ENCODE results near the gene SPOUT1. TPM values are rescaled to one million over a fixed set of nuclear protein-coding genes. Genes with fewer than 3 reads are reported as not detected.

The SPOUT1 gene
- total RNA-seq, 3 donors from 2014 or later (not counting 1 experiment from before 2014, with no cell fraction given) = 35.8 to 49.2 (median 40.1) TPM

DNA sequence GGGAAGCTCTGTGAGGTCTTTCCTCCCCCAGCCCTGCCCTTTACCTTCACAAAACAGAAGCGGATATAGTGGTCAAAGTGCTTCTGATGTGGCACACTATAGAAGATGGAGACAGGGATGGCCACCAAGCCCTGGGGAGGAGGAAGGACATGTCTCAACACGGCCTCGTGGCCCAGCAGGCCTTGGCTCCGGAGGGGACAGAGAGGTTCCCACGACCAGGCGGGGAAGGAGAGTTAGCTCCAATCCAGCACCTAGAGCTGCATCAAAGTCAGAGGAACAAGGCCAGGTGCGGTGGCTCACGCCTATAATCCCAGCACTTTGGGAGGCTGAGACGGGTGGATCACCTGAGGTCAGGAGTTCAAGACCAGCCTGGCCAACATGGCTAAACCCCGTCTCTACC, 4.1 kb upstream of the SPOUT1 start:
- intact Hi-C loops (cut with micrococcal nuclease) = no loop called here
- H3K4me1 Mint-ChIP-seq = peaks cover 13% of the 10 kb centered on the region in 2 donors
- H3K36me3 Mint-ChIP-seq = no peaks in the 10 kb centered on the region
- Histone ChIP-seq H3K4me3 (ENCODE audit: low read length) (no peak overlapping the region), H3K27me3 (ENCODE audit: control insufficient read depth, insufficient read depth, low read length) (no peaks in the 10 kb centered on the region), H3K9me3 (ENCODE audit: control insufficient read depth, insufficient read depth, low read length) (no peaks in the 10 kb centered on the region), H3K4me1 (ENCODE audit: control insufficient read depth, insufficient read depth, low read length) (peaks cover 15% of the 10 kb centered on the region), H3K36me3 (ENCODE audit: control insufficient read depth, insufficient read depth, low read length) (no peaks in the 10 kb centered on the region), H3K27ac (ENCODE audit: low read length) (no peak overlapping the region)
- 98% methylated on average over 10 of the region's 10 CpGs for WGBS (ENCODE audit: insufficient coverage)
- no peak for DNase-seq
- no peaks in the 10 kb centered on the region for H3K9me3 Mint-ChIP-seq
- no peak overlapping the region for H3K27ac Mint-ChIP-seq
- no peak overlapping the region for H3K4me3 Mint-ChIP-seq
- no peaks in the 10 kb centered on the region for H3K27me3 Mint-ChIP-seq (ENCODE audit: low read depth in 2 of 2)
- ATAC-seq = no peak
- TF ChIP-seq, protein P1, sequence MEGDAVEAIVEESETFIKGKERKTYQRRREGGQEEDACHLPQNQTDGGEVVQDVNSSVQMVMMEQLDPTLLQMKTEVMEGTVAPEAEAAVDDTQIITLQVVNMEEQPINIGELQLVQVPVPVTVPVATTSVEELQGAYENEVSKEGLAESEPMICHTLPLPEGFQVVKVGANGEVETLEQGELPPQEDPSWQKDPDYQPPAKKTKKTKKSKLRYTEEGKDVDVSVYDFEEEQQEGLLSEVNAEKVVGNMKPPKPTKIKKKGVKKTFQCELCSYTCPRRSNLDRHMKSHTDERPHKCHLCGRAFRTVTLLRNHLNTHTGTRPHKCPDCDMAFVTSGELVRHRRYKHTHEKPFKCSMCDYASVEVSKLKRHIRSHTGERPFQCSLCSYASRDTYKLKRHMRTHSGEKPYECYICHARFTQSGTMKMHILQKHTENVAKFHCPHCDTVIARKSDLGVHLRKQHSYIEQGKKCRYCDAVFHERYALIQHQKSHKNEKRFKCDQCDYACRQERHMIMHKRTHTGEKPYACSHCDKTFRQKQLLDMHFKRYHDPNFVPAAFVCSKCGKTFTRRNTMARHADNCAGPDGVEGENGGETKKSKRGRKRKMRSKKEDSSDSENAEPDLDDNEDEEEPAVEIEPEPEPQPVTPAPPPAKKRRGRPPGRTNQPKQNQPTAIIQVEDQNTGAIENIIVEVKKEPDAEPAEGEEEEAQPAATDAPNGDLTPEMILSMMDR (IDR thresholded peaks at IDR 0.05) = no peak

DNA sequence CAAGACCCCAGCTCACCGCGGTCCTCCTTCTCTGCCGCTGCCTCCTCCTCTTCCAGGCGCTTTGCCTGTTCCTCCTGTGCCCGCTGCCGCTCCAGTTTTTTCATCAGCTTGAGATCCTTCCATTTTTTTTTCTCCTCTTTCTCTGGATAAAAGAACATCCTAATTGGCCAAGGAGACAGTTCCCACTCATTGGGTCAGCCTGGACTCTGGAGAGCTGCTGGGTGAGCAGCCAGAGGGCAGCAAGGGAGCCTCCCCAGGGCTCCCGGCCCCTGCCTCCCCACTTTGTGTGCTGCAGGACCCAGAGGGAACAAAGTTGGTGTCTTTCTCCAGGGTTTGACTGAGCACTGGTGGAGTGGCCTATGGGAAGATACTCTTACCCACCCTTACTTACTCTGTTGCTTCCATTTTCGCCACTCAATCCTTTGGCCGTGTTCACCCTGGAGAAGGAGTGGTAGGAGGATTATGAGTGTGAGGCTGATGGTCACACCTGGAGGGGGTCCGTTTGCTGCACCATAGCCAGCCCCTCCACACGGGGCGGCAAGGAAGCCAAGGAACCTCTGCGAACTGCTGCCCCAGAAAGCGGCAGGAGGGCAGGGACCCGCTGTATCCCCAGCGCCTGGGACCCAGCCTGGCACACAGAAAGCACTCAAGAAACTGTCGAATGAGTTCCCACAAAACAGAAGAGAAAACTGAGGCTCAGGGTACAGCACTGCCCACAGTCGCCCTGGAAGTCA, 708 bp downstream of the SPOUT1 start:
- DNase-seq (no peak), ATAC-seq (peak in 1 of 3 donors; percentile 7)
- TF ChIP-seq, protein P1 (IDR thresholded peaks at IDR 0.05) = no peak
- Histone ChIP-seq H3K4me1 (ENCODE audit: control insufficient read depth, insufficient read depth, low read length) (peaks cover 21% of the 10 kb centered on the region), H3K27ac (ENCODE audit: low read length) (peak overlapping the region; percentile 55), H3K9me3 (ENCODE audit: control insufficient read depth, insufficient read depth, low read length) (no peaks in the 10 kb centered on the region), H3K4me3 (ENCODE audit: low read length) (peak overlapping the region; percentile 75), H3K27me3 (ENCODE audit: control insufficient read depth, insufficient read depth, low read length) (no peaks in the 10 kb centered on the region), H3K36me3 (ENCODE audit: control insufficient read depth, insufficient read depth, low read length) (peaks cover 31% of the 10 kb centered on the region)
- 34% methylated on average over 17 of the region's 18 CpGs for WGBS (ENCODE audit: insufficient coverage)
- Mint-ChIP-seq H3K4me3 (peak overlapping the region; percentile 91), H3K36me3 (no peaks in the 10 kb centered on the region), H3K27ac (peak overlapping the region; percentile 91 to 96), H3K4me1 (peaks cover 17% of the 10 kb centered on the region in 2 donors), H3K27me3 (ENCODE audit: low read depth in 2 of 2) (no peaks in the 10 kb centered on the region), H3K9me3 (no peaks in the 10 kb centered on the region)
- intact Hi-C loops (cut with micrococcal nuclease) = no loop called here

DNA sequence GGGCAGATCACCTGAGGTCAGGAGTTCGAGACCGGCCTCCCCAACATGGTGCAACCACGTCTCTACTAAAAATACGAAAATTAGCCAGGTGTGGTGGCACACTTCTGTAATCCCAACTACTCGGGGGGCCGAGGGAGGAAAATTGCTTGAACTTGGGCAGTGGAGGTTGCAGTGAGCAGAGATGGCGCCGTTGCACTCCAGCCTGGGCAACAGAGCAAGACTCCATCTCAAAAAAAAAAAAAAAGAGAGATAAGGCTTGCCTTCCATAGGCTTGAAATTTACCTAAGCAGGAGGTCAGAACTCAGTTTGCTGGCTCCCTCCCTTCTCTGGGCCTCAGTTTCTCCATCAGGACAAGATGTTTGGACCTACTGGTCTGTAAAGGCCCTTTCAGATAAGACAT, 1.3 kb downstream of the SPOUT1 start:
- no peaks in the 10 kb centered on the region for H3K27me3 Mint-ChIP-seq (ENCODE audit: low read depth in 2 of 2)
- no peaks in the 10 kb centered on the region for H3K36me3 Mint-ChIP-seq
- H3K4me1 ChIP-seq (ENCODE audit: control insufficient read depth, insufficient read depth, low read length) = peaks cover 21% of the 10 kb centered on the region
- no peak overlapping the region for H3K4me3 ChIP-seq (ENCODE audit: low read length)
- peak overlapping the region in 1 of 2 donors; percentile 91 for H3K27ac Mint-ChIP-seq
- DNase-seq (no peak), ATAC-seq (no peak)
- H3K4me1 Mint-ChIP-seq = peaks cover 17% of the 10 kb centered on the region in 2 donors
- no peaks in the 10 kb centered on the region for H3K9me3 ChIP-seq (ENCODE audit: control insufficient read depth, insufficient read depth, low read length)
- intact Hi-C loops (cut with micrococcal nuclease) = no loop called here
- no peak overlapping the region for H3K27ac ChIP-seq (ENCODE audit: low read length)
- TF ChIP-seq, protein P1 (IDR thresholded peaks at IDR 0.05) = no peak
- 94% methylated on average over 8 of the region's 8 CpGs for WGBS (ENCODE audit: insufficient coverage)
- H3K36me3 ChIP-seq (ENCODE audit: control insufficient read depth, insufficient read depth, low read length) = peaks cover 33% of the 10 kb centered on the region
- H3K9me3 Mint-ChIP-seq = no peaks in the 10 kb centered on the region
- H3K27me3 ChIP-seq (ENCODE audit: control insufficient read depth, insufficient read depth, low read length) = no peaks in the 10 kb centered on the region
- peak overlapping the region; percentile 91 for H3K4me3 Mint-ChIP-seq

Data from natural killer cell (primary cell).